Measurements from ENCODE around the gene KIAA0232.

KIAA0232 gene

GRCh38 chr4:6929812-6930464 is 147.4 kb downstream of the KIAA0232 start:
- Histone ChIP-seq H2AFZ (ENCODE audit: low read depth, low read length) (no peak overlapping the region), H3K4me3 (ENCODE audit: low read length) (no peak overlapping the region), H3K27me3 (ENCODE audit: insufficient read depth, low read length) (no peaks in the 10 kb centered on the region), H3K9me3 (ENCODE audit: low read length) (peaks cover 10% of the 10 kb centered on the region), H3K4me1 (ENCODE audit: insufficient read depth, low read length) (peaks cover 10% of the 10 kb centered on the region), H3K36me3 (ENCODE audit: insufficient read depth, low read length) (peaks cover 4% of the 10 kb centered on the region)

GRCh38 chr4:6932475-6932874 is 149.9 kb downstream of the KIAA0232 start:
- Histone ChIP-seq H3K9me3 (ENCODE audit: low read length) (peaks cover 10% of the 10 kb centered on the region), H3K4me1 (ENCODE audit: insufficient read depth, low read length) (peaks cover 10% of the 10 kb centered on the region), H3K36me3 (ENCODE audit: insufficient read depth, low read length) (no peaks in the 10 kb centered on the region), H3K4me3 (ENCODE audit: low read length) (no peak overlapping the region), H2AFZ (ENCODE audit: low read depth, low read length) (no peak overlapping the region), H3K27me3 (ENCODE audit: insufficient read depth, low read length) (no peaks in the 10 kb centered on the region)

GRCh38 chr4:6932918-6933317 is 150.4 kb downstream of the KIAA0232 start:
- peaks cover 10% of the 10 kb centered on the region for H3K4me1 ChIP-seq (ENCODE audit: insufficient read depth, low read length)
- H2AFZ ChIP-seq (ENCODE audit: low read depth, low read length), result no peak overlapping the region
- peaks cover 10% of the 10 kb centered on the region for H3K9me3 ChIP-seq (ENCODE audit: low read length)

More at GRCh38 chr4:6932918-6933317, 150.4 kb downstream of the KIAA0232 start:
- H3K27me3 ChIP-seq (ENCODE audit: insufficient read depth, low read length), result no peaks in the 10 kb centered on the region
- no peak overlapping the region for H3K4me3 ChIP-seq (ENCODE audit: low read length)
- no peaks in the 10 kb centered on the region for H3K36me3 ChIP-seq (ENCODE audit: insufficient read depth, low read length)

All from neuron (in vitro differentiated cells).